ENCODE data around the gene EDC4.

The EDC4 gene

GRCh38 chr16:67878846-67879245, 6.0 kb downstream of the EDC4 start:
- DNase-seq (ENCODE audit: low read depth, low spot score) = no peak
- H3K36me3 ChIP-seq (ENCODE audit: insufficient read depth, low read length) = peaks cover 11% of the 10 kb centered on the region; the same call in 1 of the 2 replicates
- H3K4me3 ChIP-seq = no peak overlapping the region
- H3K9me3 ChIP-seq (ENCODE audit: low read depth, low read length) = no peaks in the 10 kb centered on the region
- H3K9ac ChIP-seq (ENCODE audit: insufficient read length) = no peak overlapping the region
- H3K27ac ChIP-seq = no peak overlapping the region
- TF ChIP-seq FOXP2 (optimal IDR thresholded peaks at IDR 0.05; ENCODE audit: control extremely low read depth, extremely low read length, insufficient read depth) = no peak
- no peak for TF ChIP-seq POLR2AphosphoS5 (IDR thresholded peaks at IDR 0.05; ENCODE audit: borderline replicate concordance, low read depth, low read length)
- no peak for TF ChIP-seq EZH2 (IDR thresholded peaks at IDR 0.05)

GRCh38 chr16:67879462-67879861, 6.6 kb downstream of the EDC4 start:
- no peak for DNase-seq (ENCODE audit: low read depth, low spot score)
- Histone ChIP-seq H3K36me3 (ENCODE audit: insufficient read depth, low read length) (peaks cover 11% of the 10 kb centered on the region; the same call in 1 of the 2 replicates), H3K4me3 (no peak overlapping the region), H3K9me3 (ENCODE audit: low read depth, low read length) (no peaks in the 10 kb centered on the region), H3K9ac (ENCODE audit: insufficient read length) (no peak overlapping the region), H3K27ac (no peak overlapping the region)
- TF ChIP-seq POLR2AphosphoS5 (IDR thresholded peaks at IDR 0.05; ENCODE audit: borderline replicate concordance, low read depth, low read length) (no peak), EZH2 (IDR thresholded peaks at IDR 0.05) (no peak), FOXP2 (optimal IDR thresholded peaks at IDR 0.05; ENCODE audit: control extremely low read depth, extremely low read length, insufficient read depth) (no peak)

GRCh38 chr16:67879936-67880335, 7.1 kb downstream of the EDC4 start:
- Histone ChIP-seq H3K9me3 (ENCODE audit: low read depth, low read length) (no peaks in the 10 kb centered on the region), H3K27ac (no peak overlapping the region), H3K9ac (ENCODE audit: insufficient read length) (no peak overlapping the region), H3K4me3 (no peak overlapping the region), H3K36me3 (ENCODE audit: insufficient read depth, low read length) (peaks cover 11% of the 10 kb centered on the region; the same call in 1 of the 2 replicates)
- no peak for TF ChIP-seq FOXP2 (optimal IDR thresholded peaks at IDR 0.05; ENCODE audit: control extremely low read depth, extremely low read length, insufficient read depth)
- TF ChIP-seq POLR2AphosphoS5 (IDR thresholded peaks at IDR 0.05; ENCODE audit: borderline replicate concordance, low read depth, low read length) = no peak
- no peak for TF ChIP-seq EZH2 (IDR thresholded peaks at IDR 0.05)
- no peak for DNase-seq (ENCODE audit: low read depth, low spot score)

- Histone ChIP-seq H3K4me3 (no peak overlapping the region), H3K27ac (no peak overlapping the region), H3K36me3 (ENCODE audit: insufficient read depth, low read length) (peaks cover 11% of the 10 kb centered on the region; the same call in 1 of the 2 replicates), H3K9me3 (ENCODE audit: low read depth, low read length) (no peaks in the 10 kb centered on the region), H3K9ac (ENCODE audit: insufficient read length) (no peak overlapping the region)
- no peak for DNase-seq (ENCODE audit: low read depth, low spot score)
- no peak for TF ChIP-seq EZH2 (IDR thresholded peaks at IDR 0.05)
- no peak for TF ChIP-seq FOXP2 (optimal IDR thresholded peaks at IDR 0.05; ENCODE audit: control extremely low read depth, extremely low read length, insufficient read depth)
- TF ChIP-seq POLR2AphosphoS5 (IDR thresholded peaks at IDR 0.05; ENCODE audit: borderline replicate concordance, low read depth, low read length) = no peak
Observed at GRCh38 chr16:67880584-67880983, 7.7 kb downstream of the EDC4 start.

GRCh38 chr16:67881621-67882161, 8.8 kb downstream of the EDC4 start:
- TF ChIP-seq POLR2AphosphoS5 (IDR thresholded peaks at IDR 0.05; ENCODE audit: borderline replicate concordance, low read depth, low read length) (no peak), FOXP2 (optimal IDR thresholded peaks at IDR 0.05; ENCODE audit: control extremely low read depth, extremely low read length, insufficient read depth) (no peak), EZH2 (IDR thresholded peaks at IDR 0.05) (no peak)
- H3K9me3 ChIP-seq (ENCODE audit: low read depth, low read length) = no peaks in the 10 kb centered on the region
- H3K27ac ChIP-seq = no peak overlapping the region
- DNase-seq (ENCODE audit: low read depth, low spot score) = no peak
- no peak overlapping the region for H3K4me3 ChIP-seq
- H3K9ac ChIP-seq (ENCODE audit: insufficient read length) = no peak overlapping the region
- peaks cover 11% of the 10 kb centered on the region; the same call in 1 of the 2 replicates for H3K36me3 ChIP-seq (ENCODE audit: insufficient read depth, low read length)

GRCh38 chr16:67882374-67883145, 9.7 kb downstream of the EDC4 start:
- Histone ChIP-seq H3K9me3 (ENCODE audit: low read depth, low read length) (no peaks in the 10 kb centered on the region), H3K4me3 (no peak overlapping the region), H3K27ac (no peak overlapping the region), H3K9ac (ENCODE audit: insufficient read length) (no peak overlapping the region), H3K36me3 (ENCODE audit: insufficient read depth, low read length) (peaks cover 11% of the 10 kb centered on the region; the same call in 1 of the 2 replicates)
- TF ChIP-seq FOXP2 (optimal IDR thresholded peaks at IDR 0.05; ENCODE audit: control extremely low read depth, extremely low read length, insufficient read depth) = no peak
- TF ChIP-seq POLR2AphosphoS5 (IDR thresholded peaks at IDR 0.05; ENCODE audit: borderline replicate concordance, low read depth, low read length) = no peak
- no peak for TF ChIP-seq EZH2 (IDR thresholded peaks at IDR 0.05)
- no peak for DNase-seq (ENCODE audit: low read depth, low spot score)

GRCh38 chr16:67883146-67883871, 10.5 kb downstream of the EDC4 start:
- Histone ChIP-seq H3K4me3 (no peak overlapping the region), H3K9ac (ENCODE audit: insufficient read length) (no peak overlapping the region), H3K36me3 (ENCODE audit: insufficient read depth, low read length) (peaks cover 11% of the 10 kb centered on the region; the same call in 1 of the 2 replicates), H3K9me3 (ENCODE audit: low read depth, low read length) (no peaks in the 10 kb centered on the region), H3K27ac (no peak overlapping the region)
- TF ChIP-seq FOXP2 (optimal IDR thresholded peaks at IDR 0.05; ENCODE audit: control extremely low read depth, extremely low read length, insufficient read depth) = no peak
- TF ChIP-seq EZH2 (IDR thresholded peaks at IDR 0.05) = no peak
- no peak for TF ChIP-seq POLR2AphosphoS5 (IDR thresholded peaks at IDR 0.05; ENCODE audit: borderline replicate concordance, low read depth, low read length)
- no peak for DNase-seq (ENCODE audit: low read depth, low spot score)

- Histone ChIP-seq H3K27ac (no peak overlapping the region), H3K4me3 (no peak overlapping the region), H3K9me3 (ENCODE audit: low read depth, low read length) (no peaks in the 10 kb centered on the region), H3K36me3 (ENCODE audit: insufficient read depth, low read length) (peaks cover 11% of the 10 kb centered on the region; the same call in 1 of the 2 replicates), H3K9ac (ENCODE audit: insufficient read length) (no peak overlapping the region)
- no peak for TF ChIP-seq FOXP2 (optimal IDR thresholded peaks at IDR 0.05; ENCODE audit: control extremely low read depth, extremely low read length, insufficient read depth)
- TF ChIP-seq POLR2AphosphoS5 (IDR thresholded peaks at IDR 0.05; ENCODE audit: borderline replicate concordance, low read depth, low read length) = no peak
- TF ChIP-seq EZH2 (IDR thresholded peaks at IDR 0.05) = no peak
- no peak for DNase-seq (ENCODE audit: low read depth, low spot score)
Observed at GRCh38 chr16:67883872-67884261, 11.0 kb downstream of the EDC4 start.

Data from SK-N-MC (cell line).